ENCODE measurements around the gene SH3GL2.
"Not testable (repeated sequence)": the region's sequence is repeated elsewhere in the genome, so short reads cannot be mapped to it uniquely, and the experiment has no call there.

SH3GL2 gene

GRCh38 chr9:17760250-17760649 is 181.4 kb downstream of the SH3GL2 start:
- no peak for DNase-seq

GRCh38 chr9:17761984-17762676 is 183.3 kb downstream of the SH3GL2 start:
- DNase-seq = no peak

DNA sequence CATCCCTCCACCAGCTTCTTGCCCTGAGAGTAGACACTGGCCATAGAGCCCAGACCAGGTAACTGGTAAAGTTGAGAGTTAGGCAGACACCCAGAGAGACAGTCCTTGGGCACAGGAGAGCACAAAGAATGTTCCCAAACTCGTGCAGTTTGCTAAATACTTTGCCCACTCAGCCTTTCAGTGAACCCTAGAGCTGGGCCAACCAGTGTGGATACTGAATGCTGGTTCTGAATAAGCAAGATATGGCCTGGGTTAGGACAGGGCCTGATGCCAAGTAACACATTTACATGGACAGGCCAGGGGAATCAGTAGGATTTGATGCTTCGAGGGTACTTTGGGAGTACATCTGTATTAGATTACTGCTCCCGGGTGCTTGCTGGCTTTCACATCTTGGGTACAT is 185.4 kb downstream of the SH3GL2 start:
- DNase-seq = no peak

GRCh38 chr9:17765131-17765530 is 186.3 kb downstream of the SH3GL2 start:
- DNase-seq = not testable (repeated sequence)

- DNase-seq = no peak
Observed at GRCh38 chr9:17772223-17772622, 193.4 kb downstream of the SH3GL2 start.

GRCh38 chr9:17775656-17776055 is 196.8 kb downstream of the SH3GL2 start:
- no peak for DNase-seq

GRCh38 chr9:17776735-17777134 is 197.9 kb downstream of the SH3GL2 start:
- DNase-seq = no peak

- DNase-seq = no peak
Observed at GRCh38 chr9:17777465-17777864, 198.6 kb downstream of the SH3GL2 start.

- no peak for DNase-seq
Observed at GRCh38 chr9:17782430-17783149, 203.7 kb downstream of the SH3GL2 start.

GRCh38 chr9:17783227-17783626 is 204.4 kb downstream of the SH3GL2 start:
- no peak for DNase-seq

DNA sequence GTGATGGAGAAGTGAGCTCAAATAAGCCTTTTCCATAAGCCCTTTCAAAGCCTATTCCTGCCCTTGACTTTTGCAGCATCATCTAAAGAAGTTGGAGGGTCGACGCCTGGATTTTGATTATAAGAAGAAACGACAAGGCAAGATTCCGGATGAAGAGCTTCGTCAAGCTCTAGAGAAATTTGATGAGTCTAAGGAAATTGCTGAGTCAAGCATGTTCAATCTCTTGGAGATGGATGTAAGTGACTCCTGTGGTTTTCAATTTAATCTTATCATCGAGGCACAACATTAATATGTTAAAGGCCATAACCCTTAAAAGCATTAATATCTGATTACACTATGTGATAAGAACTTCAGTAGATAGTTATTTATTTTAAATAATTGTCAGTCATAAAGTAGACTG is 210.4 kb downstream of the SH3GL2 start:
- no peak for DNase-seq

GRCh38 chr9:17793713-17794622 is 215.1 kb downstream of the SH3GL2 start:
- no peak for DNase-seq

DNA sequence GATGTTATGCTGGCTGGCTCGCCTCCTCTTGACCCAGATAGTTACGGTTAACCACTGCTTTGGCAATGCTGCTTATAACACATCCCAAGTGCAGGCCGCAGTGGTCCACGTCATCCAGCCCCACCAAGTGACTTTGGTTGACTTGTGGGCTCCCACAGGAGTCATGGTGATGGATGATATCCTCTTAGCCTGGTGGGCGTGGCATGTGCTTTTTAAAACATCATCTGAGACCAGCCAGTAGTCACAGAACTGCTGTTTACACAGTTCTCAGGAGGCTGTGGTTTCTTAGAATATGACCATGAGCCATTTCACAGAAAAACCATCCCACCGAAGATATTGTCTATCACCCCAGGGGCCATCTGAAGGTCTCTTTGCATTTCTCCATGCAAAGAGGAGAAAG is 216.9 kb downstream of the SH3GL2 start:
- DNase-seq = no peak

GRCh38 chr9:17799369-17799768 is 220.5 kb downstream of the SH3GL2 start:
- no peak for DNase-seq

DNA sequence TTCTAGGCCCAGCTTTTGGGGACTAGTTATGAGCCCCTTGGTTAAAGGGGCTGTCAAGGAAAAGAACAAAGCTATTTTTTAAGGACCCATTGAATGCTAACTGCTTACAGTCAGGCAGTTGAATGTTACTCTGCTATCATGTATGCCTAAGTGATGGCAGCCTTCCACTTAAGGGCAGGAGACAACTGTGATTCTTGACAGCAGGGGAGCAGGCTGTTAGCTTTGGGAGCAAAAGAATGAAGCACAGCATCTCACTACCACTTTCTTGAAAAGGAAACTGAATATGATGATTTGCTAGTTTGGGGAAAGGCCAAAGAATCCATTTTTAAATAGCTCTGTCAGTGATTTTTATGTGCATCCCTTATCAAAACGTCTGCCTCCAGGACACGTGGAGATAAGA is 221.6 kb downstream of the SH3GL2 start:
- DNase-seq = no peak

GRCh38 chr9:17802249-17802857 is 223.5 kb downstream of the SH3GL2 start:
- no peak for DNase-seq

GRCh38 chr9:17807613-17808282 is 228.9 kb downstream of the SH3GL2 start:
- no peak for DNase-seq

- DNase-seq = no peak
Observed at GRCh38 chr9:17810317-17810716, 231.5 kb downstream of the SH3GL2 start.

- peak; percentile 19 to 77 for DNase-seq
Observed at GRCh38 chr9:17810728-17811571, 232.1 kb downstream of the SH3GL2 start.

DNA sequence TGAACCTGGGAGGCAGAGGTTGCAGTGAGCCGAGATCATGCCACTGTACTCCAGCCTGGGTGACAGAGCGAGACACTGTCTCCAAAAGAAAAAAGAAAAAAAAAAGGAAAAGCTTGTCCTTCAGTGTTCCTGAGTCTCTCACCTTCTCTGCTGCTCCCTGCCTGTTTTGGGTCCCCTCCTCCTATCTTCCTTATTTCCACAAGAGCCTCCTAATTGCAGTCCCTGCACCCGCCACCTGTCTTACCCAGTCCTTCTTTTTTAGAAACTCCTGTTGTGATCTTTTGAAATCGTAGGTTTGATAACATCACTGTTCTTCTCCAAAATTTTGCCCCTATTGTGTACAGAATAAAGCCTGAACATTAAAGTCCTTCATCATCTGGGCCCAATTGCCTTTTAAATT is 234.9 kb downstream of the SH3GL2 start:
- DNase-seq = no peak

GRCh38 chr9:17816431-17817027 is 237.7 kb downstream of the SH3GL2 start:
- DNase-seq = no peak
